ENCODE measurements around the gene ARRDC4.
"Not testable (repeated sequence)": the region's sequence is repeated elsewhere in the genome, so short reads cannot be mapped to it uniquely, and the experiment has no call there.

Gene ARRDC4

DNA sequence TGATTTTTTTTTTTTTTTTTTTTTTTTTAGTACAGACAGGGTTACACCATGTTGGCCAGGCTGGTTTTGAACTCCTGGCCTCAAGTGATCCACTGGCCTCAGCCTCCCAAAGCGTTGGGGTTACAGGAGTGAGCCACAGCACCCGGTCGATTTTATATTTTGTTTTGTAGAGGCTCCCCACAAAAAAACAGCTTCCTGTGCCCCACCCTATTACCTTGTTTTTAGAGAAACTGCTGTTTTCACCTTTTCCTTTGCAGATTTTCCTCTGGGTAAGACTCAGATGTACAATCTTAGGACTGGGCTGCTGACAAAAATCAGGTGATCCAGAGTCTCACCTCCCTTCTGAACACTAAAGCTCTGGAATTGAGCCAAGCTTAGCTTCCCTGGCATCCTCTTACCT is 20.6 kb downstream of the ARRDC4 start:
- H3K4me1 ChIP-seq (ENCODE audit: control insufficient read depth, insufficient read depth, low read length), result no peaks in the 10 kb centered on the region
- H3K27me3 ChIP-seq (ENCODE audit: control insufficient read depth, insufficient read depth, low read length), result no peaks in the 10 kb centered on the region
- H3K9me3 ChIP-seq (ENCODE audit: control insufficient read depth, insufficient read depth, low read length), result no peaks in the 10 kb centered on the region
- no peak overlapping the region for H3K27ac ChIP-seq (ENCODE audit: low read length)
- H3K4me3 ChIP-seq (ENCODE audit: low read length), result no peak overlapping the region
- no peak for DNase-seq (ENCODE audit: low read depth, low spot score)
- H3K36me3 ChIP-seq (ENCODE audit: control insufficient read depth, insufficient read depth, low read length), result no peaks in the 10 kb centered on the region
- no CpG with 5 or more reads among the region's 3 CpGs for WGBS (ENCODE audit: insufficient coverage, insufficient read length)

DNA sequence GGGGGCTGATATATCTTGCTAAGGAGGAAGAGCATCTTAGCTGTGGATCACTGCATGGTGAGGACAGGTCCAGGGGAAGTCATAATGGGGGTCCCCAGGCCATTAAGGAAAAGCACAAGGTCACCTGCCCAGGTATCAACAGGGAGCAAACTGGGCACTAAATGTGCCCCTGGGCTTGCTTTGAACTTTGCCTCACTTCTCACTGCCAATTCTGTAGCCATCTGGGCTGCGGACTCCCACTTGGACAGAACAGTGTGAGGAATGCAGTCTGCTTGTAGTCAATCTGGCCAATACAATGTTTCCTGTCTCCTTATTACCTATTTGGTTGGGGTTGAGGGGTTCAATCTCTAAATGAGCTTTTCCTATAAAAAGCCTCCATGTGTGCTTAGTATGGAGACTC is 21.3 kb downstream of the ARRDC4 start:
- Histone ChIP-seq H3K9me3 (ENCODE audit: control insufficient read depth, insufficient read depth, low read length) (no peaks in the 10 kb centered on the region), H3K36me3 (ENCODE audit: control insufficient read depth, insufficient read depth, low read length) (no peaks in the 10 kb centered on the region), H3K4me1 (ENCODE audit: control insufficient read depth, insufficient read depth, low read length) (no peaks in the 10 kb centered on the region), H3K4me3 (ENCODE audit: low read length) (no peak overlapping the region), H3K27me3 (ENCODE audit: control insufficient read depth, insufficient read depth, low read length) (no peaks in the 10 kb centered on the region), H3K27ac (ENCODE audit: low read length) (no peak overlapping the region)
- no CpG with 5 or more reads among the region's 1 CpG for WGBS (ENCODE audit: insufficient coverage, insufficient read length)
- DNase-seq (ENCODE audit: low read depth, low spot score), result no peak

DNA sequence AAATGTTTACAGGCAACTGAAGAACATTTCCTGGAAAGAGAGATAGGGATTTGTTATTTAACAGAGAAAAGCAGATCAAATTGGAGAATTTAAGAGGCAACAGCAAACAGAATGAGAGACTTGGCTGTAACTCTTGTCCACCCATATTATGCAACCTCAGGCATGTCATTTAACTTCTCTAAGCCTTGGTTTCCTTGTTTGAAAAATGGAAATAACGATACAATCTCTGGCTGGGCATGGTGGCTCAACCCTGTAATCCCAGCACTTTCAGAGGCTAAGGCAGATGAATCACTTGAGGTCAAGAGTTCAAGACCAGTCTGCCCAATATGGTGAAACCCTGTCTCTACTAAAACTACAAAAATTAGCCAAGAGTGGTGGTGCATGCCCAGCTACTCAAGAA is 23.7 kb downstream of the ARRDC4 start:
- Histone ChIP-seq H3K4me3 (ENCODE audit: low read length) (no peak overlapping the region), H3K27ac (ENCODE audit: low read length) (no peak overlapping the region), H3K27me3 (ENCODE audit: control insufficient read depth, insufficient read depth, low read length) (no peaks in the 10 kb centered on the region), H3K9me3 (ENCODE audit: control insufficient read depth, insufficient read depth, low read length) (peaks cover 2% of the 10 kb centered on the region; the same call in 1 of the 2 replicates), H3K4me1 (ENCODE audit: control insufficient read depth, insufficient read depth, low read length) (no peaks in the 10 kb centered on the region), H3K36me3 (ENCODE audit: control insufficient read depth, insufficient read depth, low read length) (no peaks in the 10 kb centered on the region)
- no peak for DNase-seq (ENCODE audit: low read depth, low spot score)
- no CpG with 5 or more reads among the region's 1 CpG for WGBS (ENCODE audit: insufficient coverage, insufficient read length)

GRCh38 chr15:97985979-97986378 is 25.5 kb downstream of the ARRDC4 start:
- not testable (repeated sequence) for H3K27ac ChIP-seq (ENCODE audit: low read length); H3K27me3 ChIP-seq (ENCODE audit: control insufficient read depth, insufficient read depth, low read length); H3K36me3 ChIP-seq (ENCODE audit: control insufficient read depth, insufficient read depth, low read length); H3K4me1 ChIP-seq (ENCODE audit: control insufficient read depth, insufficient read depth, low read length); H3K4me3 ChIP-seq (ENCODE audit: low read length); H3K9me3 ChIP-seq (ENCODE audit: control insufficient read depth, insufficient read depth, low read length); DNase-seq (ENCODE audit: low read depth, low spot score)
- no CpG with 5 or more reads among the region's 2 CpGs for WGBS (ENCODE audit: insufficient coverage, insufficient read length)

DNA sequence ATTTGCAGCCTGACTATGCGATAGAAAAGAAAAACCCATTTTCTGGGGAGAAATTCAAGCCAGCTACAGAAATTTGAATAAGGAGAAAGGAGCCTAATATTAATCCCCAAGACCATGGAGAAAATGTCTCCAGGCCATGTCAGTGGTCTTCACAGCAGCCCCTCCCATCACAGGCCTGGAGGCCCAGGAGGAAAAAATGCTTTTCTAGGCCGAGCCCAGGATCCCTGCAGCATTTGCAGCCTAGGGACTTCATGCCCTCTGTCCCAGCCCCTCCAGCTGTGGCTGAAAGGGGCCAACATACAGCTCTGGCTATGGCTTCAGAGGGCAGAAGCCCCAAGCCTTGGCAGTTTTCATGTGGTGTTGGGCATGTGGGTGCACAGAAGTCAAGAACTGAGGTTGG is 26.3 kb downstream of the ARRDC4 start:
- Histone ChIP-seq H3K27me3 (ENCODE audit: control insufficient read depth, insufficient read depth, low read length) (no peaks in the 10 kb centered on the region), H3K9me3 (ENCODE audit: control insufficient read depth, insufficient read depth, low read length) (peaks cover 2% of the 10 kb centered on the region; the same call in 1 of the 2 replicates), H3K4me1 (ENCODE audit: control insufficient read depth, insufficient read depth, low read length) (no peaks in the 10 kb centered on the region), H3K4me3 (ENCODE audit: low read length) (no peak overlapping the region), H3K27ac (ENCODE audit: low read length) (no peak overlapping the region), H3K36me3 (ENCODE audit: control insufficient read depth, insufficient read depth, low read length) (no peaks in the 10 kb centered on the region)
- DNase-seq (ENCODE audit: low read depth, low spot score), result no peak
- no CpG with 5 or more reads among the region's 2 CpGs for WGBS (ENCODE audit: insufficient coverage, insufficient read length)

DNA sequence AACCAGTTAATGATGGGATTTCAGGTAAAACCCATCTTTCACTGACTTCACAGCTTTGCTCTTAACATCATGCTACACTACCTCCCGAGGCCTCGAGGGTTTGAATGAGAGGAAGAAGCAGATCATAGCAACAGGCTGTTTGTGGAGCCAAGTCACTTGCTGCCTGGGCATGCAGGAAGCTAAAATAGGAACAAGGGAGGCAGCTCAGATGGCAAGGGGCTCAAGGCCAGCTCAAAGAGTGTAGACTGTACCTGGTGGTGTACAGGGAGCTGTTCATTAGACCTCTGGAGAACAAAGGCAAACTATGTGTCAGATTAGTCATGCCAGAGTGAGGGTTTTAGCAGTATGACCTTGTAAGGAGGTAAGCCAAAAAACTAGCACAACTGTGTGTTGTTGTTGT is 28.8 kb downstream of the ARRDC4 start:
- Histone ChIP-seq H3K27me3 (ENCODE audit: control insufficient read depth, insufficient read depth, low read length) (no peaks in the 10 kb centered on the region), H3K9me3 (ENCODE audit: control insufficient read depth, insufficient read depth, low read length) (peaks cover 2% of the 10 kb centered on the region; the same call in 1 of the 2 replicates), H3K4me1 (ENCODE audit: control insufficient read depth, insufficient read depth, low read length) (no peaks in the 10 kb centered on the region), H3K27ac (ENCODE audit: low read length) (no peak overlapping the region), H3K4me3 (ENCODE audit: low read length) (no peak overlapping the region), H3K36me3 (ENCODE audit: control insufficient read depth, insufficient read depth, low read length) (no peaks in the 10 kb centered on the region)
- no CpG with 5 or more reads among the region's 2 CpGs for WGBS (ENCODE audit: insufficient coverage, insufficient read length)
- DNase-seq (ENCODE audit: low read depth, low spot score), result no peak

- Histone ChIP-seq H3K27ac (ENCODE audit: low read length) (no peak overlapping the region), H3K9me3 (ENCODE audit: control insufficient read depth, insufficient read depth, low read length) (no peaks in the 10 kb centered on the region), H3K36me3 (ENCODE audit: control insufficient read depth, insufficient read depth, low read length) (no peaks in the 10 kb centered on the region), H3K27me3 (ENCODE audit: control insufficient read depth, insufficient read depth, low read length) (no peaks in the 10 kb centered on the region), H3K4me3 (ENCODE audit: low read length) (no peak overlapping the region), H3K4me1 (ENCODE audit: control insufficient read depth, insufficient read depth, low read length) (no peaks in the 10 kb centered on the region)
- WGBS (ENCODE audit: insufficient coverage, insufficient read length), result no CpG with 5 or more reads among the region's 3 CpGs
- DNase-seq (ENCODE audit: low read depth, low spot score), result no peak
Observed at GRCh38 chr15:97991972-97992541, 31.6 kb downstream of the ARRDC4 start.

GRCh38 chr15:97992823-97993222 is 32.3 kb downstream of the ARRDC4 start:
- no peak overlapping the region for H3K27ac ChIP-seq (ENCODE audit: low read length)
- DNase-seq (ENCODE audit: low read depth, low spot score), result no peak
- H3K4me3 ChIP-seq (ENCODE audit: low read length), result no peak overlapping the region
- no peaks in the 10 kb centered on the region for H3K27me3 ChIP-seq (ENCODE audit: control insufficient read depth, insufficient read depth, low read length)
- H3K36me3 ChIP-seq (ENCODE audit: control insufficient read depth, insufficient read depth, low read length), result no peaks in the 10 kb centered on the region
- H3K9me3 ChIP-seq (ENCODE audit: control insufficient read depth, insufficient read depth, low read length), result no peaks in the 10 kb centered on the region
- H3K4me1 ChIP-seq (ENCODE audit: control insufficient read depth, insufficient read depth, low read length), result no peaks in the 10 kb centered on the region
- no CpG with 5 or more reads among the region's 1 CpG for WGBS (ENCODE audit: insufficient coverage, insufficient read length)

DNA sequence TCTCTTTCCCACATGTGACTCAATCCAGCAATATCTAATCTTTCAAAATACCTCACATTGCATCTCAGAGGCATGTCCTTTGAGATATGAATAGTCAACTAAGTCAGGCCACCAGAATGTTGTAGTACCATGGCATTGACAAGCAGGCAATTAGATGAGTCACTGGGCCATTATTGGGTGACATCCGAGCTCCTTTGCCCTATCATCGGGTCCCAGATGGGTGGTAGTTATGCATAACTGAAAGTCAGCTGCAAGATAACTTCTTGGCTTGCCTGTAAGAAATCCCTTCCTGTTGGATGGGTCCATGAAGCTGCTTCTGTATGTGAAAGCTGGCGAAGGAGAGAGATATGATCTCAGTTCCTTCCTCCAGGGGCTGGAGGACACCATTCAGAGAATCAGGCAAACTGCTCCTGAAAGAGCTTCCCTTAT is 32.8 kb downstream of the ARRDC4 start:
- H3K4me3 ChIP-seq (ENCODE audit: low read length), result no peak overlapping the region
- no CpG with 5 or more reads among the region's 3 CpGs for WGBS (ENCODE audit: insufficient coverage, insufficient read length)
- no peaks in the 10 kb centered on the region for H3K27me3 ChIP-seq (ENCODE audit: control insufficient read depth, insufficient read depth, low read length)
- no peaks in the 10 kb centered on the region for H3K4me1 ChIP-seq (ENCODE audit: control insufficient read depth, insufficient read depth, low read length)
- DNase-seq (ENCODE audit: low read depth, low spot score), result no peak
- no peaks in the 10 kb centered on the region for H3K9me3 ChIP-seq (ENCODE audit: control insufficient read depth, insufficient read depth, low read length)
- H3K27ac ChIP-seq (ENCODE audit: low read length), result no peak overlapping the region
- H3K36me3 ChIP-seq (ENCODE audit: control insufficient read depth, insufficient read depth, low read length), result no peaks in the 10 kb centered on the region

GRCh38 chr15:97994236-97994635 is 33.7 kb downstream of the ARRDC4 start:
- Histone ChIP-seq H3K27ac (ENCODE audit: low read length) (no peak overlapping the region), H3K4me1 (ENCODE audit: control insufficient read depth, insufficient read depth, low read length) (no peaks in the 10 kb centered on the region), H3K36me3 (ENCODE audit: control insufficient read depth, insufficient read depth, low read length) (no peaks in the 10 kb centered on the region), H3K4me3 (ENCODE audit: low read length) (no peak overlapping the region), H3K27me3 (ENCODE audit: control insufficient read depth, insufficient read depth, low read length) (no peaks in the 10 kb centered on the region), H3K9me3 (ENCODE audit: control insufficient read depth, insufficient read depth, low read length) (no peaks in the 10 kb centered on the region)
- WGBS (ENCODE audit: insufficient coverage, insufficient read length), result no CpG with 5 or more reads among the region's 3 CpGs
- no peak for DNase-seq (ENCODE audit: low read depth, low spot score)

DNA sequence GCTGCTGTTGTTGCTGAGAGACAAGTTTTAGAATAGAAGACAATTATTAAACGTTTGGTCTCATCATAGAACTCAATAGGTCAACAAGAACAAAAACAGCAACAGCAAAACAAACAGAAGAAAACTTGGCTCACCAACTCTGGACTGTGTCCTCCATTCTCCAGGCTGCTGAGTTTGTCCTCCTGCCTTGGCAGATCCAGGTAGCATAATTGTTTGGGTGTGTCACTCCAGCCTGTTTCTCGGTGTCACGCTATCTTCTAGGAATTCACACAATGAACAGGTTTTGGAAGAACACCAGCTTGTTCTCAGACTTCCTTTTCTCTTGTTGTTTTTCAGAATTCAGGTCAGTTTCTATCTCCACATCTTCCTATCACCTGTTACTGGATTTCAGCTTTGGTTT is 34.7 kb downstream of the ARRDC4 start:
- no peaks in the 10 kb centered on the region for H3K36me3 ChIP-seq (ENCODE audit: control insufficient read depth, insufficient read depth, low read length)
- no peak overlapping the region for H3K27ac ChIP-seq (ENCODE audit: low read length)
- no peaks in the 10 kb centered on the region for H3K4me1 ChIP-seq (ENCODE audit: control insufficient read depth, insufficient read depth, low read length)
- DNase-seq (ENCODE audit: low read depth, low spot score), result no peak
- no CpG with 5 or more reads among the region's 3 CpGs for WGBS (ENCODE audit: insufficient coverage, insufficient read length)
- no peak overlapping the region for H3K4me3 ChIP-seq (ENCODE audit: low read length)
- H3K9me3 ChIP-seq (ENCODE audit: control insufficient read depth, insufficient read depth, low read length), result no peaks in the 10 kb centered on the region
- no peaks in the 10 kb centered on the region for H3K27me3 ChIP-seq (ENCODE audit: control insufficient read depth, insufficient read depth, low read length)

Measured in iPS DF 6.9 (cell line).